ENCODE results near the gene FRY. TPM values are rescaled to one million over a fixed set of nuclear protein-coding genes. Genes with fewer than 3 reads are reported as not detected.

The FRY gene
- total RNA-seq, 4 donors from 2014 or later = 27.4 to 50.4 (median 39.4) TPM

DNA sequence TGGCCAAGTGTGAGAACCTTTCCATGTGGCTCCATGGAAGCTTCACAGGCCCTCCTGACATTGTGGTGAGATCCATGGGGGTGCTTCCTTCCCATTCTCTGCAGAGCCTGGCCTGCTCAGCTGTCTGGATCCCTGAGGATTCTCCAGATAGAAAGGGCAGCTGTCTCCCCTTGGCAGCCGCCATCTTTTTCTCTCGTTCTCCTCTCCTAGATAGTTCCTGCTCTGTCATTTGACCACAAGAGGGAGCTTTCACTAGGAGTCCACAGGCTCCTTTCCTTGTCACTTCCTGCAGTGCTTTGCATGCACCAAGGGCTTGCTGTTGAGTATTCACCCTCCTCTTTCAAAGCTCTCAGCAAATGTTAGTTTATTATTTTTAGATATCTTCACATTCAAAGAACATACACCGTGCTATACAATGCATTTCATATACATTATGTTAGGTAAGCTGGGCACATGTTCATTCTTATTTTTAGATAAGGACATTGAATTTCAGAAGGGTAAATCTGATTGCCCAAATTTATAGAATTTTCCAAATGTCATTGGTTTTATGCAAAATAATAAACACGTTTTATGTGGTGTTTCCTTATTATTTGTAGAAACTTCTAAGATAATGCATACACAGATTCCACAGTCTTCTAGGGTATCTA, 133.2 kb downstream of the FRY start:
- DNase-seq = peak in 1 of 2 donors; percentile 18
- intact Hi-C loops (cut with DNase I) = no loop called here
- Histone ChIP-seq H3K27ac (no peak overlapping the region), H3K4me3 (replicated peaks in 1 of 3) (no peak overlapping the region), H3K4me1 (no peaks in the 10 kb centered on the region), H3K36me3 (no peaks in the 10 kb centered on the region), H3K9me3 (no peaks in the 10 kb centered on the region), H3K27me3 (no peaks in the 10 kb centered on the region)
- 62 to 67% methylated on average over 4 of the region's 4 CpGs for WGBS, 2 donors
- TF ChIP-seq CTCF (IDR thresholded peaks at IDR 0.05) (peak in 5 of 6 experiments; percentile 14 to 67 (median 39)), POLR2A (IDR thresholded peaks at IDR 0.05) (no peak)

DNA sequence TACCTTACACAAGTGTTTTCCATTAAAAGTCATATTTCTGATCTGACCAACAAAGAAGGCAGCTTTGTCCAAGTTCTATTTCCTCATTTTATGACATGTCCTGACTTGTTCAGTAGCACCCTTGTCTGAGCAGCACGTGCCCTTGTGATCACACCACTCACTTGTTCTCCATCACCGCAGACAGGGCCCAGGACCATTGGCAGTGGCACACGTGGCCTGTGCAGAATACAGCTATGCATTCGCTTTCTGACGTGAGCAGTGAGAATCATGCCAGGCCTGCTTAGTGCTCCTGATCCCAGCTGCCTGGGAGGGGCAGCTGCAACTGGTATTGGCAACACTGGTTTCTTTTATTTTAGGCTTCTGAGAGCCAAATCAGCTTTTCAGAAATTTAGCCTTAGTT, 134.2 kb downstream of the FRY start:
- Histone ChIP-seq H3K36me3 (no peaks in the 10 kb centered on the region), H3K9me3 (no peaks in the 10 kb centered on the region), H3K4me3 (replicated peaks in 1 of 3) (no peak overlapping the region), H3K27me3 (no peaks in the 10 kb centered on the region), H3K27ac (no peak overlapping the region), H3K4me1 (no peaks in the 10 kb centered on the region)
- TF ChIP-seq POLR2A (IDR thresholded peaks at IDR 0.05) (no peak), CTCF (IDR thresholded peaks at IDR 0.05) (no peak)
- DNase-seq = no peak
- WGBS, 2 donors = 88 to 91% methylated on average over 5 of the region's 5 CpGs
- intact Hi-C loops (cut with DNase I) = no loop called here

DNA sequence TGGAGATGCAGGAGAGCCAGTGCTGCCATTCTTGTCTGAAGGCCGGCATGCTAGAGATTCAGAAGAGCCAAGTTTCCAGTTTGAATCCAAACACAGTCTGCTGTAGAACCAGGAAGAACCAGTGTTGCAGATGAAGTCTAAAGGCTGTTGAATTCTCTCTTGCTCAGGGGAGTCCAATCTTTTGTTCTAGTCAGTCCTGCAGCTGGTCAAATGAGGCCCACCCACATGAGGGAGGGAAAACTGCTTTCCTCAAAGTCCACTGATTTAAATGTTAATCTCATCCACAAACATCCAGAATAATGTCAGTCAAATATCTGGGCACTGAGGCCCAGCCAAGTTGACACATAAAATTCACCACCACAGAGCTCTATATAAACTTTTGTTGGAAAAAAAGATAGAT, 136.6 kb downstream of the FRY start:
- Histone ChIP-seq H3K9me3 (no peaks in the 10 kb centered on the region), H3K36me3 (no peaks in the 10 kb centered on the region), H3K27ac (no peak overlapping the region), H3K4me1 (no peaks in the 10 kb centered on the region), H3K4me3 (replicated peaks in 1 of 3) (no peak overlapping the region), H3K27me3 (no peaks in the 10 kb centered on the region)
- intact Hi-C loops (cut with DNase I) = no loop called here
- WGBS, 2 donors = 62 to 72% methylated on average over 1 of the region's 1 CpG
- TF ChIP-seq CTCF (IDR thresholded peaks at IDR 0.05) (no peak), POLR2A (IDR thresholded peaks at IDR 0.05) (no peak)
- no peak for DNase-seq

DNA sequence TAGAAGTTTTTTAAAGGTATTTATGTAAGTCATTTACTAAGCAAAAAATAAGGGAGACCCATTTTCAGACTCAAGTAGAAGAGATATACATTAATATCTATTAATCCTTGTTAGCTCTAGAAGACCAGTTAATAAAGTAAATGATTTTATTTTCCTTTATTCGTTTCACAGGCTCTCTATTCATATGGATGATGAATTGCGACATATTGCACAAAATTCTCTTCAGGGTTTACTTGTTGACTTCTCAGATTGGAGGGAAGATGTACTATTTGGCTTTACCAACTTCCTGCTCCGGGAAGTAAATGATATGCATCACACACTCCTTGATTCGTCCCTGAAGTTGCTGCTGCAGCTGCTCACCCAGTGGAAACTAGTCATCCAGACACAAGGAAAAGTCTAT, 139.3 kb downstream of the FRY start:
- Histone ChIP-seq H3K27ac (no peak overlapping the region), H3K27me3 (no peaks in the 10 kb centered on the region), H3K4me3 (replicated peaks in 1 of 3) (no peak overlapping the region), H3K36me3 (no peaks in the 10 kb centered on the region), H3K9me3 (no peaks in the 10 kb centered on the region), H3K4me1 (no peaks in the 10 kb centered on the region)
- DNase-seq = no peak
- intact Hi-C loops (cut with DNase I) = no loop called here
- 96 to 97% methylated on average over 4 of the region's 4 CpGs for WGBS, 2 donors
- no peak for TF ChIP-seq POLR2A (IDR thresholded peaks at IDR 0.05)
- TF ChIP-seq CTCF (IDR thresholded peaks at IDR 0.05) = no peak

DNA sequence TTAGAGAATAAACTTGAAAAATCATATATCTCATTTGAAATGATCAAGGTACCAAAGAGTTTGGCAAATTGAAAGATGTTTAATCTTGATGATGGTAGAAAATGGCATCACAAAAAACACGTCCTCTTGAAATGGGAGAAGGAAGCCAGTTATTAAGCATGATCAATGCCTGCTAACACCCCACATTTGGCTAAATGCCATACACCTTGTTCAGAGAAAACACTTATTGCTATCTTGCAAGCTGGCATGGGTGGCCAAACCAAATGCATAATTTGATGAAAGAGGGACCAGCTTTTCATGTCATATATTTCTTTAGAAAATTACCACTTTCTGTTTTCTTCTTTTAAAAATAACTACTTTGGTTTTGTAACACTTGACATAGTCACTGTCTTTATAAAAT, 142.3 kb downstream of the FRY start:
- H3K4me3 ChIP-seq (replicated peaks in 1 of 3) = no peak overlapping the region
- TF ChIP-seq CTCF (IDR thresholded peaks at IDR 0.05) = no peak
- TF ChIP-seq POLR2A (IDR thresholded peaks at IDR 0.05) = no peak
- 98% methylated on average over 1 of the region's 1 CpG for WGBS, 2 donors
- H3K4me1 ChIP-seq = no peaks in the 10 kb centered on the region
- H3K27ac ChIP-seq = no peak overlapping the region
- intact Hi-C loops (cut with DNase I) = no loop called here
- H3K36me3 ChIP-seq = no peaks in the 10 kb centered on the region
- DNase-seq = no peak
- no peaks in the 10 kb centered on the region for H3K27me3 ChIP-seq
- no peaks in the 10 kb centered on the region for H3K9me3 ChIP-seq
